Ovary (tissue), 9 donors: ENCODE data around the gene SARM1. TPM values are rescaled to one million over a fixed set of nuclear protein-coding genes. Genes with fewer than 3 reads are reported as not detected.
"Not testable (repeated sequence)": the region's sequence is repeated elsewhere in the genome, so short reads cannot be mapped to it uniquely, and the experiment has no call there.

Experiments used
- DNase-seq, 5 donors: peaks; one replicate each; pipeline ENCODE4 v3.0.0-alpha.2; 2019 to 2020
- H3K27ac ChIP-seq, 2 donors: fragments of 200-600 bp; one replicate each; pipeline versions ENCODE4 v1.5.1 to v1.8.0; 2019 to 2022
- H3K27me3 ChIP-seq: fragments of 200-600 bp; one replicate; pipeline ENCODE4 v1.8.0; 2022
- H3K36me3 ChIP-seq: fragments of 200-600 bp; sonication (generic); one replicate; pipeline ENCODE4 v1.5.1; 2019
- H3K4me1 ChIP-seq: one replicate; pipeline ENCODE4 v1.8.1; 2013; ENCODE audit warnings: mild to moderate bottlenecking, moderate library complexity; ENCODE audit not compliant: insufficient read depth
- H3K4me3 ChIP-seq: fragments of 200-600 bp; sonication (generic); one replicate; pipeline ENCODE4 v1.5.1; 2017
- H3K9me3 ChIP-seq, 2 donors: fragments of 200-600 bp in 1 of 2; sonication (generic) in 1 of 2; one replicate each; pipeline versions ENCODE4 v1.5.1 to v1.8.1; 2013 to 2019; ENCODE audit warnings: mild to moderate bottlenecking in 1 of 2, moderate library complexity in 1 of 2
- CTCF ChIP-seq, 3 donors: fragments of 450-650 bp in 2 of 3; fragments of 200-600 bp in 1 of 3; IDR thresholded peaks; one replicate each; pipeline versions ENCODE4 v1.5.1 to v1.8.0; 2016 to 2022; ENCODE audit warnings: antibody characterized with exemption in 3 of 3, mild to moderate bottlenecking in 1 of 3
- EP300 ChIP-seq: sonication (generic); formaldehyde crosslinking; IDR thresholded peaks from one replicate; pipeline ENCODE4 v1.6.1; 2017; ENCODE audit warnings: antibody characterized with exemption
- POLR2A ChIP-seq: fragments of 450-650 bp; IDR thresholded peaks from one replicate; pipeline ENCODE4 v1.6.1; 2017; ENCODE audit warnings: antibody characterized with exemption, mild to moderate bottlenecking, moderate library complexity
- WGBS, 3 donors: extraction: QIAGEN DNeasy Blood & Tissue Kit in 1 of 3; methylation state at CpG; one replicate each; pipeline versions ENCODE4 v1.1.5 to v1.1.7; 2013 to 2017; 5-methylcytosine and 5-hydroxymethylcytosine counted together
- intact Hi-C, 4 donors: fragments of 100-400 bp; cut with DNase I; formaldehyde crosslinking; loops; one replicate each; pipeline versions ENCODE4 v1.11.0 to v1.15.1; 2022 to 2023
- polyA plus RNA-seq, 2 donors: library from polyadenylated mRNA; stranded (reverse); fragments of 200-250 nt in 1 of 2; fragments of 350-450 nt in 1 of 2; fragmentation: Illumina TruSeq in 1 of 2; extraction: RNeasy Lipid Tissue Mini Kit (QIAGEN cat#74804) in 1 of 2; gene quantifications; one replicate each; pipeline ENCODE4 v1.2.3, GENCODE V29; 2013 to 2014
- total RNA-seq, 7 donors: library from RNA; depleted of rRNA in 2 of 7; stranded (reverse); fragments of >200 nt in 2 of 7; fragmentation: NEBNext Ultra II Directional in 3 of 7; extraction: Animal tissue kit (Norgen Biotek cat#: 25700) in 3 of 7; gene quantifications; one replicate each; pipeline versions ENCODE4 v1.1.0 to v1.2.4, GENCODE V29; 2016 to 2023
- donor health status: DM: no; HTN: no; CAD: no; lungs with moderate emphysema.
- donor health status: DM: no; HTN: no; CAD: no.
- donor health status: Bipolar disorder and iron deficiency.
- donor health status: DM: yes; HTN: yes; CAD: no.
- donor health status: DM: no; HTN: no; CAD: no.
- donor health status: DM: yes; HTN: yes; CAD: no.

Gene SARM1
- total and polyA plus RNA-seq, 9 donors, result 7.4 to 21.5 (median 14.1) TPM

DNA sequence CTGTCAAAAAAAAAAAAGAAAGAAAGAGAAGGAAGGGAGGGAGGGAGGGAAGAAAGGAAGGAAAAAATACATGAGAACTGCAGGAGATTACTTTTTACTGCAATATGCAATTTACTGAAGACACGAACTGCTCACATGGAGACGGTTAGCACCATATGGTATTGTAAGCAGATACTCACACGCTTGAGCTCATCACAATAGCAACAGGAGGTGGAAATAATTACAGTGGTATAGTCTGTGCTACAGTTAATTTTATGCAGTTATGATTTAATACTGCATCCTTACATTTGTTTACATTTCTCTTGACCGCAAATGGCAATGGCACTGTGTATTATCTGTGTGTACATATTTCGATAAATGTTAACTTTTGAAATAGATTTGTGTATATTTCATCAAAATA, 55.9 kb downstream of the SARM1 start:
- intact Hi-C loops, result no loop called here
- no peak overlapping the region for H3K4me3 ChIP-seq
- H3K4me1 ChIP-seq, result no peaks in the 10 kb centered on the region
- DNase-seq, result no peak
- no peaks in the 10 kb centered on the region for H3K9me3 ChIP-seq
- TF ChIP-seq CTCF (IDR thresholded peaks at IDR 0.05), result no peak
- TF ChIP-seq EP300, result no peak
- no peak for TF ChIP-seq POLR2A
- 32 to 61% (median 46%) methylated on average over 5 of the region's 5 CpGs for WGBS, 3 donors
- H3K36me3 ChIP-seq, result no peaks in the 10 kb centered on the region
- H3K27me3 ChIP-seq, result no peaks in the 10 kb centered on the region
- no peak overlapping the region for H3K27ac ChIP-seq

GRCh38 chr17:28427982-28428381, 56.5 kb downstream of the SARM1 start:
- DNase-seq, H3K9me3 ChIP-seq, H3K27ac ChIP-seq, intact Hi-C loops, H3K27me3 ChIP-seq, H3K4me1 ChIP-seq, H3K36me3 ChIP-seq, H3K4me3 ChIP-seq: not testable (repeated sequence)
- WGBS, 3 donors, result 50 to 70% (median 54%) methylated on average over 4 of the region's 4 CpGs

DNA sequence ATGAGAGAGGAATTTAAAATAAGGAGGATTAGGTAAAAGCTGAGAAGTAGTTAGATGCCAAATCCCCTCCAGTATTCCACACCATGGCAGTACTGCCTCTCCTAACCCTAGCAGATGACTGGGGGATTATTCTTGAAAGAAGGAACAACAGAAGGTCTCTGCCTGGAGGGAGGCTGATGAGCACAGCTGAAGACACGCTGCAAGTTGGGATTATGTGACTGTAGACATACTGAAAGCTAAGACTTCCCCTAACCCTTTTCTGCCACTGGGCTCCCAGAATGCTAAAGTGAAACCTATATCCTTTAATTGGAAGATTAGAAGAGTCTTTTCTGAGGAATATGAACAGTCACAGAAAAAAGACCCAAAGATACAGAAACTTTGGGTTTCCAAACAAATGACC, 62.2 kb downstream of the SARM1 start:
- intact Hi-C loops, result no loop called here
- TF ChIP-seq EP300, result no peak
- TF ChIP-seq CTCF (IDR thresholded peaks at IDR 0.05), result no peak
- no peak for TF ChIP-seq POLR2A
- Histone ChIP-seq H3K36me3 (no peaks in the 10 kb centered on the region), H3K27me3 (no peaks in the 10 kb centered on the region), H3K4me1 (no peaks in the 10 kb centered on the region), H3K9me3 (no peaks in the 10 kb centered on the region), H3K27ac (no peak overlapping the region), H3K4me3 (no peak overlapping the region)
- 53 to 70% (median 63%) methylated on average over 1 of the region's 1 CpG for WGBS, 3 donors
- no peak for DNase-seq

DNA sequence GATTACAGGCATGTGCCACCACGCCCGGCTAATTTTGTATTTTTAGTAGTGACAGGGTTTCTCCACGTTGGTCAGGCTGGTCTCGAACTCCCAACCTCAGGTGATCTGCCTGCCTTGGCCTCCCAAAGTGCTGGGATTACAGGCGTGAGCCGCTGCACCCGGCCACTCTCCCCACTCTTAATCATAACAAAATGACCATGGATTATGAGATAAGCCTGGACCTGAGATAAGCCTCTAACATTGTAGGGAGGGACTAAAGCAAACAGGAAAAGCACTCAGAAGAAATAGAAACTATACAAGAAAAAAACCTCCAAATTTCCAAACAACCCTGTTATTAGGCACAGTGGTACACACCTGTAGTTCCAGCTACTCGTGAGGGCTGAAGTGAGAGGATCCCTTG, 62.8 kb downstream of the SARM1 start:
- H3K4me3 ChIP-seq, H3K4me1 ChIP-seq, H3K27me3 ChIP-seq, H3K27ac ChIP-seq, intact Hi-C loops, H3K9me3 ChIP-seq, DNase-seq, H3K36me3 ChIP-seq: not testable (repeated sequence)
- WGBS, 3 donors, result 73 to 87% (median 77%) methylated on average over 8 of the region's 8 CpGs

GRCh38 chr17:28443901-28444638, 72.6 kb downstream of the SARM1 start:
- H3K27ac ChIP-seq, result no peak overlapping the region
- no peaks in the 10 kb centered on the region for H3K27me3 ChIP-seq
- peaks cover 0 to 3% of the 10 kb centered on the region in 2 donors for H3K9me3 ChIP-seq
- no peaks in the 10 kb centered on the region for H3K4me1 ChIP-seq
- no peak for DNase-seq
- intact Hi-C loops, result no loop called here
- 89 to 90% (median 89%) methylated on average over 9 of the region's 9 CpGs for WGBS, 3 donors
- TF ChIP-seq EP300 (no peak), CTCF (IDR thresholded peaks at IDR 0.05) (no peak), POLR2A (no peak)
- H3K4me3 ChIP-seq, result no peak overlapping the region
- H3K36me3 ChIP-seq, result no peaks in the 10 kb centered on the region
